OCI-LY3 (cell line): Measurements from ENCODE around the gene HTR1A.

ENCODE experiments used
- H2AFZ ChIP-seq: fragments of 200-600, 300-600 bp; shearing (Covaris generic); 2 replicates; pipeline ENCODE4 v1.6.0; 2014; ENCODE audit warnings: antibody characterized with exemption, low read depth, low read length
- H3K27ac ChIP-seq: fragments of 200-600, 300-600 bp; sonication (generic); 2 replicates; pipeline ENCODE4 v1.5.1; 2014; ENCODE audit warnings: mild to moderate bottlenecking, low read length, moderate library complexity, mixed read lengths
- H3K27me3 ChIP-seq: fragments of 200-600, 300-600 bp; sonication (generic); 2 replicates; pipeline ENCODE4 v1.6.1; 2014; ENCODE audit warnings: low read depth, low read length, mixed read lengths
- H3K36me3 ChIP-seq: fragments of 200-600, 300-600 bp; sonication (generic); replicated peaks from 2 replicates; pipeline ENCODE3; 2014; ENCODE audit warnings: low read depth, low read length, mixed read lengths
- H3K4me1 ChIP-seq: fragments of 300-600, 200-600 bp; sonication (generic); 2 replicates; pipeline ENCODE4 v1.6.1; 2014; ENCODE audit warnings: low read length, mixed read lengths
- H3K4me2 ChIP-seq: fragments of 200-600, 300-600 bp; sonication (generic); 2 replicates; pipeline ENCODE4 v1.6.1; 2014; ENCODE audit warnings: low read length, mixed read lengths
- H3K4me3 ChIP-seq: fragments of 300-600, 200-600 bp; sonication (generic); 2 replicates; pipeline ENCODE4 v1.5.1; 2014; ENCODE audit warnings: antibody characterized with exemption, mild to moderate bottlenecking, low read length, moderate library complexity
- H3K79me2 ChIP-seq: fragments of 300-600, 200-600 bp; shearing (Covaris generic); 2 replicates; pipeline ENCODE4 v1.6.1; 2014; ENCODE audit warnings: mild to moderate bottlenecking, low read length, mixed read lengths
- H3K9ac ChIP-seq: fragments of 300-600, 200-600 bp; shearing (Covaris generic); 2 replicates; pipeline ENCODE4 v1.6.0; 2014; ENCODE audit warnings: mild to moderate bottlenecking, low read length, moderate library complexity
- H3K9me3 ChIP-seq: fragments of 200-600, 300-600 bp; shearing (Covaris generic); 2 replicates; pipeline ENCODE4 v1.6.1; 2014; ENCODE audit warnings: low read length, mixed read lengths; ENCODE audit not compliant: insufficient read depth
- H4K20me1 ChIP-seq: fragments of 200-600, 300-600 bp; sonication (generic); 2 replicates; pipeline ENCODE4 v1.6.1; 2016; ENCODE audit warnings: low read length, mixed read lengths; ENCODE audit not compliant: insufficient read depth
- EZH2phosphoT487 ChIP-seq: fragments of 200-600 bp; shearing (Covaris generic); IDR thresholded peaks from 2 replicates; pipeline ENCODE4 v1.6.1; 2018; ENCODE audit warnings: antibody characterized with exemption, mixed run types, low read depth
- TF ChIP-seq, protein P1 (sequence below): fragments of 200-600, 300-600 bp; sonication (generic); IDR thresholded peaks from 2 replicates; pipeline ENCODE4 v1.5.1; 2014; ENCODE audit warnings: antibody characterized with exemption, low read length, low read depth

Gene HTR1A

DNA sequence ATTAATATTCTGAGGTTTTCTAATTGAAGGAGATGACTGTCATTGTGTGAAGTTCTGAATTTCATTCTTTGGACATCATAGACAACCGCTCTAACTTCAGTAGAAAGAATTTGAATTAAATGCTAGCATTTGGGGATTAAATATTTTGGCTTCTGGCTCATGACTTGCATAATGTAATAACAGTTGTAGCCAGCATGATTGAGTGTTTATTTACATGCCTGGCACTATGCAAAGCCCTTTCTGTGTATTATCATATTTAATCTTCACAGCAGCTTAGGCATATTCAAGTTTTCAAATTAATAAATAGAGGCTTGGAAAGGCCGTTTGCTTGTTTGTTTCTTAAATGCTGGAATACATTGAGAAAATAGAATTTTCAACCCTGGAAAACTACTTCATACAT, 19.6 kb upstream of the HTR1A start:
- no peak overlapping the region for H3K4me3 ChIP-seq
- TF ChIP-seq, protein P1, sequence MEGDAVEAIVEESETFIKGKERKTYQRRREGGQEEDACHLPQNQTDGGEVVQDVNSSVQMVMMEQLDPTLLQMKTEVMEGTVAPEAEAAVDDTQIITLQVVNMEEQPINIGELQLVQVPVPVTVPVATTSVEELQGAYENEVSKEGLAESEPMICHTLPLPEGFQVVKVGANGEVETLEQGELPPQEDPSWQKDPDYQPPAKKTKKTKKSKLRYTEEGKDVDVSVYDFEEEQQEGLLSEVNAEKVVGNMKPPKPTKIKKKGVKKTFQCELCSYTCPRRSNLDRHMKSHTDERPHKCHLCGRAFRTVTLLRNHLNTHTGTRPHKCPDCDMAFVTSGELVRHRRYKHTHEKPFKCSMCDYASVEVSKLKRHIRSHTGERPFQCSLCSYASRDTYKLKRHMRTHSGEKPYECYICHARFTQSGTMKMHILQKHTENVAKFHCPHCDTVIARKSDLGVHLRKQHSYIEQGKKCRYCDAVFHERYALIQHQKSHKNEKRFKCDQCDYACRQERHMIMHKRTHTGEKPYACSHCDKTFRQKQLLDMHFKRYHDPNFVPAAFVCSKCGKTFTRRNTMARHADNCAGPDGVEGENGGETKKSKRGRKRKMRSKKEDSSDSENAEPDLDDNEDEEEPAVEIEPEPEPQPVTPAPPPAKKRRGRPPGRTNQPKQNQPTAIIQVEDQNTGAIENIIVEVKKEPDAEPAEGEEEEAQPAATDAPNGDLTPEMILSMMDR = no peak
- no peak for TF ChIP-seq EZH2phosphoT487
- no peak overlapping the region for H3K9ac ChIP-seq
- no peaks in the 10 kb centered on the region for H3K27me3 ChIP-seq
- H3K4me2 ChIP-seq = no peak overlapping the region
- H3K27ac ChIP-seq = no peak overlapping the region
- H2AFZ ChIP-seq = no peak overlapping the region
- no peaks in the 10 kb centered on the region for H4K20me1 ChIP-seq
- H3K79me2 ChIP-seq = no peaks in the 10 kb centered on the region
- no peaks in the 10 kb centered on the region for H3K4me1 ChIP-seq
- no peaks in the 10 kb centered on the region for H3K36me3 ChIP-seq
- no peaks in the 10 kb centered on the region for H3K9me3 ChIP-seq

DNA sequence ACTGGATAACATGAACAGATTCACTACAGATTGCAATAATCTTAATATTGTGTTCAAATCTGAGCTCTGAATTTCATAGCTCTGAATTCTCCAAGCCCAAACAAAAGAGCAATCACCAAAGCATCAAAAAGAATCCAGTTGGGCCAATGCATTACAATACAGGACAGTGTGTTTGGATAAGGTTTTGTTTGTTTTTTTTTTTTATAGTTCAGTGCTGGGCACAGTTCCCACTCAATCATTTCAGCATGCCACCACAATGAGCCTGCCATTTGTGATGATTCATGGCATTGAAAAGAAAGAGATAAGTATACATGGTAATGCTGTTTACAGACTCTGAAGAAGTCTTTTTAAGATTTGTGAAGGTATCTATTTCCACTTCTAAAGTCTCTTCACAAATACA, 1.7 kb upstream of the HTR1A start:
- H3K9me3 ChIP-seq = no peaks in the 10 kb centered on the region
- H3K79me2 ChIP-seq = no peaks in the 10 kb centered on the region
- H4K20me1 ChIP-seq = no peaks in the 10 kb centered on the region
- H3K36me3 ChIP-seq = no peaks in the 10 kb centered on the region
- no peak overlapping the region for H3K4me3 ChIP-seq
- TF ChIP-seq, protein P1 = no peak
- no peak for TF ChIP-seq EZH2phosphoT487
- H3K27me3 ChIP-seq = no peaks in the 10 kb centered on the region
- no peak overlapping the region for H3K9ac ChIP-seq
- H3K4me2 ChIP-seq = no peak overlapping the region
- no peak overlapping the region for H3K27ac ChIP-seq
- no peak overlapping the region for H2AFZ ChIP-seq
- no peaks in the 10 kb centered on the region for H3K4me1 ChIP-seq

DNA sequence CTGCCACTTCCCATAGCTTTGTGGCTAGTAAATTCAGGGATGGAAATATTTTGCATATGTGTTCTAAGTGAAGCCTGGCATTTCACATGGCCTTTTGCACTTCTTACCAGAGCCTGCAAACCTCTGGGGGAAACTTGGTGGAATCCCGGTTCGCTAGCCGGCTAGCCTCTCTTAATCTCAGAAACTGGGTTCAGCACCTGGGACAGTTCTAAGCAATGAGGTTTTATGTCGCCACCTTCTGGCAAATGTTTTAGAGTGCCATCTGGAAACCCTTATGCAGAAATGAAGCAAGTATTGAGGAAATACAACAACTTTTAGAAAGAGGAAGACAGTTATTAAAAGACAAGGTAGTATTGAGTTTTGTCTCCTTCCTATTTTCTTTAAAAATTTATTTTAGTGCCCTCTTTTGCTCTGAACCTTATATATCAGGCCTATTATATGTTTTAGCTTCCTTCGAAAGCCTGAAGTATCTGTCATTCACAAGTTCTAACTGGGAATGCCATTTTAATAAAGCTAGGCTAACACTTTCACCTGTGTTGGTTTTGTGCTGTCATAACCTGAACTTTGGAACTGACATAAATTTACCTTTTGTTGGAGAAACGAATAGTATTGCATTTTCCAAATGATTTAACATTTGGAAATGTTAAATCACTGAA, 963 bp upstream of the HTR1A start:
- Histone ChIP-seq H3K27me3 (no peaks in the 10 kb centered on the region), H3K27ac (no peak overlapping the region), H4K20me1 (no peaks in the 10 kb centered on the region), H3K9me3 (no peaks in the 10 kb centered on the region), H3K79me2 (no peaks in the 10 kb centered on the region), H3K4me2 (no peak overlapping the region), H3K4me1 (no peaks in the 10 kb centered on the region), H3K36me3 (no peaks in the 10 kb centered on the region), H3K9ac (no peak overlapping the region), H3K4me3 (no peak overlapping the region), H2AFZ (no peak overlapping the region)
- no peak for TF ChIP-seq EZH2phosphoT487
- TF ChIP-seq, protein P1 = peak; percentile 71

DNA sequence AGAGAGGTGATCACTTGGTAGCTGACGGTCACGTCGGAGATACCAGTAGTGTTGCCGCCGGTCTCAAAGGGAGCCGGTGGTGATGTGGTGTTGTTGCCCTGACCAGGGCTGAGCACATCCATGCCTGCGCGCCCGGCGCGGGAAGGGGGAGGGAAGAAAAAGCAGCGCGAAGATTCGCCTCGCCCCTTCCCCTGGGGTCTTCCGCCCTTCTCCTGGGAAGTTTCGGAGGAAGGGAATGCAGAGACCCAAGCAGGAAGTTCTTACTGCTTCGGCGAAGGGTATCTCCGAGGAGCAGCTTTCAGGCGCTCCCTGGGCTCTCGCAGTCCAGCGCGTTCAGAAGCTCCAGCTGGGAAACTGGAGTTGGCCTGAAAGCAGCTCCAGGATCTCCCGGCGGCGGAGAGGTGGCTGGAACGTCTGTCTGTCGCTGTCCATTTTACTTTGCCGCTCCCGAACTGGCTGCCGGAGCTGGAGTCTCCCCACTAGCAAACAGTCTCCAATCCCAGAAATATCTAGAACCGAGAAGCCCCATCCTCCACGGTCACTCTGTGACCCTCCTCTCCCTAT, 565 bp downstream of the HTR1A start:
- Histone ChIP-seq H3K4me1 (no peaks in the 10 kb centered on the region), H3K9ac (no peak overlapping the region), H4K20me1 (no peaks in the 10 kb centered on the region), H3K36me3 (no peaks in the 10 kb centered on the region), H3K4me2 (no peak overlapping the region), H3K9me3 (no peaks in the 10 kb centered on the region), H2AFZ (no peak overlapping the region), H3K79me2 (no peaks in the 10 kb centered on the region), H3K4me3 (no peak overlapping the region), H3K27me3 (no peaks in the 10 kb centered on the region), H3K27ac (no peak overlapping the region)
- TF ChIP-seq, protein P1 = no peak
- TF ChIP-seq EZH2phosphoT487 = no peak
